ENCODE data around the gene TMEM260.

- no peak for TF ChIP-seq CTCF (conservative IDR thresholded peaks at IDR 0.05; ENCODE audit: low read depth, low read length)
- no peak for TF ChIP-seq EZH2 (IDR thresholded peaks at IDR 0.05; ENCODE audit: low read length, unreplicated experiment)
Measured at GRCh38 chr14:56666716-56667115, 87.1 kb downstream of the TMEM260 start.
